Smooth muscle cell of trachea (primary cell): ENCODE results near the gene HJURP. TPM values are rescaled to one million over a fixed set of nuclear protein-coding genes. Genes with fewer than 3 reads are reported as not detected.

ENCODE experiments used
- total RNA-seq: library from RNA; depleted of rRNA; stranded (reverse); fragments of >200 nt; gene quantifications from 2 replicates; pipeline ENCODE4 v1.2.1, GENCODE V29; 2014

Gene HJURP
- 1.5 and 21.8 TPM in 2 replicates for total RNA-seq

DNA sequence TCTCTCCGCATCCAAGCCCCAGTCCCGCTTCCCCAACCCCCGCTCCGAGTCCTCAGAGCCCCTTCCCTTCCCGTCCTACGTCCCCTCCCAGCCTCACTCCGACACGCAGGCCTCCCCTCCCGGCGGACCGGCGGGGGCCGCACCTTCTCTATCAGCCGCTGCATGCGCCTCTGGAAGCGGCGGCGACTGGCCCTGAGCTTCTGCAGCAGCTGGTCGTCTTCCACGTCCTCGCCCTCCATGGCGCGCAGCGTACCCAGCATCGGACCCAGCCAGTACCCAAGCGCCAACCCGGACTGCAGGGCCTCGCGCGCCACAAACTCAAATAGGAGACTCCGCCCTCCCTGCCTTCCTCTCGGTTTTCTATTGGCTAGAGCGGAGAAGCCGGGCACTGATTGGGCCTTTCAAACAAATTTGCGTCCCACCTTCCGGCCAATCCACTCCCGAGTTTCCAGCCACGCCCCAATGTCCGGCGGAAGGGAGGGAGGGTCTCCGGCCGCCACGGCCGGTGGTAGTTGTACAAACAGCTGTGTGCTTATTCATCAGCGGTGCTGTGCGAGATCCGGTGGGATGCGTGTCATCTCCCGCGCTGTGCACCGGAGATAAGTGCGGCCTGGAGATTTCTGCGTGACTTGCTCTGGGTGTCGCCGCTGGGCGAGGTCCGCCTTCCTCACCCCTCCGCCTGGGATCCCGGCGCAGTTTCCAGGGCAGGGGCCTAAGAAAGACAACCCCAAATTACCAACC, at the start of gene HJURP:
Gene HJURP, minus strand, starts transcription at position 295 of the 741 bp plus-strand sequence. Its CDS starts 35 bp downstream, at position 260.

GRCh38 chr2:233867993-233868532, 13.7 kb upstream of the HJURP start, which contains the start of gene MSL3B:
Gene MSL3B, minus strand, starts transcription at chr2:233868386.

Other genes with a start within 250 kb of the HJURP start
- not detected in 2 replicates for gene UGT1A8, start 236.9 kb downstream of the HJURP start, total RNA-seq
- gene UGT1A10, start 218.1 kb downstream of the HJURP start, total RNA-seq = not detected in 2 replicates
- not detected in 2 replicates for gene UGT1A9, start 182.6 kb downstream of the HJURP start, total RNA-seq
- not detected in 2 replicates for gene UGT1A7, start 172.6 kb downstream of the HJURP start, total RNA-seq
- gene UGT1A6, start 161.6 kb downstream of the HJURP start, total RNA-seq = not detected in 2 replicates
- not detected in 2 replicates for gene UGT1A5, start 141.6 kb downstream of the HJURP start, total RNA-seq
- gene UGT1A4, start 135.8 kb downstream of the HJURP start, total RNA-seq = not detected in 2 replicates
- gene UGT1A3, start 125.5 kb downstream of the HJURP start, total RNA-seq = not detected in 2 replicates
- not detected in 2 replicates for gene UGT1A1, start 94.3 kb downstream of the HJURP start, total RNA-seq
- not detected in 2 replicates for gene MROH2A, start 76.2 kb downstream of the HJURP start, total RNA-seq
- 0.29 and 0.50 TPM in 2 replicates for gene TRPM8, start 62.8 kb upstream of the HJURP start, total RNA-seq
- not detected in 2 replicates for gene SPP2, start 196.2 kb upstream of the HJURP start, total RNA-seq